SK-N-SH (cell line): ENCODE measurements around the gene IL12A. TPM values are rescaled to one million over a fixed set of nuclear protein-coding genes. Genes with fewer than 3 reads are reported as not detected.

Experiments
- polyA plus RNA-seq, 3 experiments: library from polyadenylated mRNA; depleted of rRNA; stranded (reverse); fragments of >200 nt; gene quantifications; 2 replicates each; pipeline ENCODE4 v1.2.3, GENCODE V29; 2012

IL12A gene
- polyA plus RNA-seq, 1 of the 3 experiments (the other 2 are of a cell fraction) = 0.97 TPM

Other genes starting within 250 kb of the IL12A start
- gene SCHIP1, start 149.0 kb upstream of the IL12A start, polyA plus RNA-seq (2012; rRNA removed) = 13.0 and 18.1 TPM in 2 replicates
- gene C3orf80, start 236.6 kb downstream of the IL12A start, polyA plus RNA-seq (2012; rRNA removed) = 0.02 TPM in 1 of 2 replicates, not detected in the other